Gastrocnemius medialis (tissue), 4 donors: ENCODE results near the gene SOD3. TPM values are rescaled to one million over a fixed set of nuclear protein-coding genes. Genes with fewer than 3 reads are reported as not detected.

Experiments used
- ATAC-seq, 2 donors: fragments of 150-250 bp; one replicate each; pipeline ENCODE4 v1.9.1; 2016
- DNase-seq, 2 donors: peaks; one replicate each; pipeline ENCODE4 v3.0.0-alpha.2; 2019
- H3K27ac ChIP-seq, 4 donors: fragments of 200-600 bp; sonication (generic); 1 replicate in 1 of 4; 2 replicates in 3 of 4; pipeline ENCODE4 v1.5.1; 2016 to 2018; ENCODE audit warnings: mild to moderate bottlenecking in 2 of 4, moderate library complexity in 1 of 4
- H3K27me3 ChIP-seq, 3 donors: fragments of 200-600 bp; sonication (generic) in 2 of 3; 1 replicate in 1 of 3; 2 replicates in 2 of 3; pipeline versions ENCODE4 v1.5.1 to v1.6.0; 2016 to 2019; ENCODE audit warnings: mild to moderate bottlenecking in 1 of 3, moderate library complexity in 1 of 3
- H3K36me3 ChIP-seq, 2 donors: fragments of 200-600 bp; sonication (generic) in 1 of 2; one replicate each; pipeline ENCODE4 v1.5.1; 2017 to 2018
- H3K4me1 ChIP-seq, 2 donors: fragments of 200-600 bp; sonication (generic) in 1 of 2; one replicate each; pipeline ENCODE4 v1.5.1; 2016 to 2017; ENCODE audit warnings: mild to moderate bottlenecking in 2 of 2
- H3K4me3 ChIP-seq, 4 donors: fragments of 200-600 bp; sonication (generic) in 3 of 4; 1 replicate in 1 of 4; 2 replicates in 3 of 4; pipeline ENCODE4 v1.5.1; 2016 to 2019; ENCODE audit warnings: mild to moderate bottlenecking in 2 of 4
- H3K9me3 ChIP-seq, 3 donors: fragments of 200-600 bp; sonication (generic) in 2 of 3; 1 replicate in 1 of 3; 2 replicates in 2 of 3; pipeline ENCODE4 v1.5.1; 2016 to 2019
- CTCF ChIP-seq, 5 experiments: fragments of 450-650 bp in 3 of 5; fragments of 200-600 bp in 2 of 5; sonication (generic) in 2 of 5; IDR thresholded peaks in 4 of 5; conservative IDR thresholded peaks in 1 of 5; 1 replicate in 4 of 5; 2 replicates in 1 of 5; pipeline ENCODE4 v1.5.1; 2016 to 2019; ENCODE audit warnings: antibody characterized with exemption in 5 of 5, mild to moderate bottlenecking in 3 of 5, moderate library complexity in 3 of 5
- POLR2A ChIP-seq, 2 donors: fragments of 450-650 bp; IDR thresholded peaks; one replicate each; pipeline ENCODE4 v1.6.1; 2017; ENCODE audit warnings: antibody characterized with exemption in 2 of 2, mild to moderate bottlenecking in 2 of 2, moderate library complexity in 2 of 2
- in situ Hi-C, 4 donors: fragments of 200-750 bp; cut with MboI; loops; one replicate each; pipeline versions ENCODE4 v1.15.0 to v1.8.0; 2017; ENCODE audit warnings: low sequenced_read_pairs in 4 of 4
- intact Hi-C: fragments of 100-400 bp; cut with DNase I; formaldehyde crosslinking; loops from one replicate; pipeline ENCODE4 v1.15.1; 2023; ENCODE audit warnings: low total_unique reads
- total RNA-seq, 4 donors: library from RNA; depleted of rRNA; stranded (reverse); fragments of >200 nt; gene quantifications; one replicate each; pipeline versions ENCODE4 v1.1.0 to v1.2.3, GENCODE V29; 2016

Gene SOD3
- total RNA-seq, 4 donors from 2014 or later: 2.5 to 13.0 (median 5.9) TPM

GRCh38 chr4:24816797-24817196 is 21.4 kb downstream of the SOD3 start:
- intact Hi-C loops (no loop called here), in situ Hi-C loops (no loop called here)
- H3K9me3 ChIP-seq: no peaks in the 10 kb centered on the region
- ATAC-seq (no peak), DNase-seq (no peak)
- H3K27ac ChIP-seq: no peak overlapping the region
- H3K4me1 ChIP-seq: no peaks in the 10 kb centered on the region
- peaks cover 0 to 7% of the 10 kb centered on the region in 2 donors for H3K36me3 ChIP-seq
- TF ChIP-seq CTCF (IDR thresholded peaks at IDR 0.05 in 4 of 5, conservative IDR thresholded peaks at IDR 0.05 in 1 of 5): no peak
- no peak for TF ChIP-seq POLR2A (IDR thresholded peaks at IDR 0.05)
- no peak overlapping the region for H3K4me3 ChIP-seq
- H3K27me3 ChIP-seq: no peaks in the 10 kb centered on the region

GRCh38 chr4:24820541-24820940 is 25.2 kb downstream of the SOD3 start:
- in situ Hi-C loops: no loop called here
- Histone ChIP-seq H3K36me3 (peaks cover 0 to 7% of the 10 kb centered on the region in 2 donors), H3K27ac (no peak overlapping the region), H3K4me3 (no peak overlapping the region), H3K4me1 (no peaks in the 10 kb centered on the region), H3K9me3 (no peaks in the 10 kb centered on the region), H3K27me3 (no peaks in the 10 kb centered on the region)
- no peak for ATAC-seq
- TF ChIP-seq CTCF (IDR thresholded peaks at IDR 0.05 in 4 of 5, conservative IDR thresholded peaks at IDR 0.05 in 1 of 5): no peak
- no peak for TF ChIP-seq POLR2A (IDR thresholded peaks at IDR 0.05)
- no peak for DNase-seq
- intact Hi-C loops: no loop called here

- no peaks in the 10 kb centered on the region for H3K9me3 ChIP-seq
- no peak for TF ChIP-seq POLR2A (IDR thresholded peaks at IDR 0.05)
- TF ChIP-seq CTCF (IDR thresholded peaks at IDR 0.05 in 4 of 5, conservative IDR thresholded peaks at IDR 0.05 in 1 of 5): no peak
- no peaks in the 10 kb centered on the region for H3K4me1 ChIP-seq
- no peak overlapping the region for H3K4me3 ChIP-seq
- in situ Hi-C loops: no loop called here
- H3K27me3 ChIP-seq: no peaks in the 10 kb centered on the region
- DNase-seq (no peak), ATAC-seq (no peak)
- peaks cover 0 to 5% of the 10 kb centered on the region in 2 donors for H3K36me3 ChIP-seq
- H3K27ac ChIP-seq: no peak overlapping the region
- intact Hi-C loops: no loop called here
These were observed 29.3 kb downstream of the SOD3 start for GRCh38 chr4:24824720-24825119.

GRCh38 chr4:24831637-24832036 is 36.3 kb downstream of the SOD3 start:
- in situ Hi-C loops (no loop called here), intact Hi-C loops (no loop called here)
- DNase-seq (no peak), ATAC-seq (no peak)
- H3K4me1 ChIP-seq: no peaks in the 10 kb centered on the region
- no peaks in the 10 kb centered on the region for H3K27me3 ChIP-seq
- H3K36me3 ChIP-seq: peaks cover 0 to 28% of the 10 kb centered on the region in 2 donors
- no peaks in the 10 kb centered on the region for H3K9me3 ChIP-seq
- H3K4me3 ChIP-seq: no peak overlapping the region
- no peak for TF ChIP-seq POLR2A (IDR thresholded peaks at IDR 0.05)
- TF ChIP-seq CTCF (IDR thresholded peaks at IDR 0.05 in 4 of 5, conservative IDR thresholded peaks at IDR 0.05 in 1 of 5): no peak
- H3K27ac ChIP-seq: no peak overlapping the region

GRCh38 chr4:24835696-24836095 is 40.3 kb downstream of the SOD3 start:
- Histone ChIP-seq H3K36me3 (peaks cover 0 to 20% of the 10 kb centered on the region in 2 donors), H3K27me3 (no peaks in the 10 kb centered on the region), H3K4me3 (no peak overlapping the region), H3K27ac (no peak overlapping the region), H3K4me1 (no peaks in the 10 kb centered on the region), H3K9me3 (no peaks in the 10 kb centered on the region)
- in situ Hi-C loops (no loop called here), intact Hi-C loops (no loop called here)
- no peak for DNase-seq
- no peak for TF ChIP-seq CTCF (IDR thresholded peaks at IDR 0.05 in 4 of 5, conservative IDR thresholded peaks at IDR 0.05 in 1 of 5)
- no peak for TF ChIP-seq POLR2A (IDR thresholded peaks at IDR 0.05)
- ATAC-seq: no peak
